GM18907 (cell line): ENCODE measurements around the gene MCF2L.
"Not testable (repeated sequence)": the region's sequence is repeated elsewhere in the genome, so short reads cannot be mapped to it uniquely, and the experiment has no call there.

Experiments used
- ATAC-seq: cut with Tn5 transposase; IDR thresholded peaks from one replicate; pipeline ENCODE4 v1.9.1; 2021; ENCODE audit warnings: mild to moderate bottlenecking, moderate library complexity; ENCODE audit not compliant: unreplicated experiment

The MCF2L gene

DNA sequence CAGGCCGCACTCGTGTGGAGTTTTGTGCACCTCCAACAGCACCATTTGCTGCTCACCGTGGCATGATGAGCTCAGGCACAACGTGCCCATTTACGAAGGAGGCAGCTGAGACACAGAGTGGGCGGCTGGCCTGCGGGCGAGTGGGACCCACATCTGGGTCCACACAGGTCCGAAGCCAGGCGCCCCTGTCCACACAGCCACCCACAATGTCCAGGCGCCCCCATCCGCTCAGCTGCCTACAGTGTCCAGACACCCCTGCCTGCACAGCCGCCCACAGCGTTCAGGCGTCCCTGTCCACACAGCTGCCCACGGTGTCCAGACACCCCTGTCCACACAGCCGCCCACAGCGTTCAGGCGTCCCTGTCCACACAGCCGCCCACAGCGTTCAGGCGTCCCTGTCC, 94.1 kb downstream of the MCF2L start:
- ATAC-seq: no peak

DNA sequence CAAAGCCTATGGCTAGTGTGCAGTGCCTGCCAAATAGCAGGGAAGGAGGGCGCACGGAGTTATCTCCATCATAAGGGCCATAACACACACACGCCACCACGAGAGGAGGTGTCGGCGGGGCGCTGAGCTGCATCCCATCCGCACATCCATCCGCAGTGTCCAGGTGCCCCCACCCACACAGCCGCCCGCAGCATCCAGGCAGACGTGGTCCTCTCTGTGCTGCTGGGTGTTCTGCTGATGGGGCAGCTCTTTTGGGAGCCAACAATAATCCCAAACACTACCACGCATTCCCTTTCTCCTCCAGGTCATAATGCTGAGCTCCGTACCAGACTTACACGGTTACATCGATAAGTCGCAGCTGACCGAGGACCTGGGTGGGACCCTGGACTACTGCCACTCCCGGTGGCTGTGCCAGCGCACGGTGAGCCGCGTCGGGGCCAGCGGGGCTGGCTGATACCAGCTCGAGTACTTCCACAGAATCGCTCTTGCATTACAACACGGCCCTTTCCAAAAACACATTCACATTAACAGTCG, 95.1 kb downstream of the MCF2L start:
- no peak for ATAC-seq

DNA sequence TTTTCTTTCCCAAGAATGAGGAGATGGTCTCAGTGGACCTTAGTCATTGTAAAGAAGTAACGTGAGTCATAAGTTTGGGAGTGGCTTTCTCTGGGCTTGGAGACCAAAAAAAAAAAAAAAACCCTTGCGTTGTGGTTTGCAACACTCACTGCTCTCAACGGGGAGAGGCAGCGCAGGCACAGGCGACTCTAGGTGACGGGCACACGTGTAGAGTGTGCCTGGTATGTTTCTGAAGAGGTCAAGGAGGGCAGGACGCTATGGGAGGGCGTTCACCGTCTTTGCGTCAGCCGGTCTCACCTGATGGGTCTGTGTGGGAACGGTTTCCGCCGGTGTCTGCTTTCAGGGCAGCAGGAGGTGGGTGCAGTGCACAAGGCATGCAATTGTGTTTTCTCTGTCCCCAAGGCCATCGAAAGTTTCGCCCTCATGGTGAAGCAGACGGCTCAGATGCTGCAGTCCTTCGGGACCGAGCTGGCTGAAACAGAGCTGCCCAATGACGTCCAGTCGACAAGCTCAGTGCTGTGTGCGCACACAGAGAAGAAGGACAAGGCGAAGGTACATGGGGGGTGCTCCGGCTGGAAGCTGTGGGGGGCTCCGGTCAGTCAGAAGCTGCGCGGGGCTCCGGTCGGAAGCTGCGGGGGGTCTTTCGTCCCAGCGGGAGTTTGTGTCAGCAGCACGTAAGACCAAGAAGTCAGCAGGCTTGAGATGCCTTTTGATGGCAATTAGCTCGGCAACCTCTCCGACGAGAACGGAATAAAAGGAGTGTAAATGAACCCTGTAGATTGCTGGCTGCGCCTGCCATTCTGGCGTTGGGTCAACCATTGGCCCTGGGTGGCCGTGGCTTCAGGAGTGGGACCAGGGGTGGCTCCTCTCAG, 95.8 kb downstream of the MCF2L start:
- ATAC-seq: no peak

DNA sequence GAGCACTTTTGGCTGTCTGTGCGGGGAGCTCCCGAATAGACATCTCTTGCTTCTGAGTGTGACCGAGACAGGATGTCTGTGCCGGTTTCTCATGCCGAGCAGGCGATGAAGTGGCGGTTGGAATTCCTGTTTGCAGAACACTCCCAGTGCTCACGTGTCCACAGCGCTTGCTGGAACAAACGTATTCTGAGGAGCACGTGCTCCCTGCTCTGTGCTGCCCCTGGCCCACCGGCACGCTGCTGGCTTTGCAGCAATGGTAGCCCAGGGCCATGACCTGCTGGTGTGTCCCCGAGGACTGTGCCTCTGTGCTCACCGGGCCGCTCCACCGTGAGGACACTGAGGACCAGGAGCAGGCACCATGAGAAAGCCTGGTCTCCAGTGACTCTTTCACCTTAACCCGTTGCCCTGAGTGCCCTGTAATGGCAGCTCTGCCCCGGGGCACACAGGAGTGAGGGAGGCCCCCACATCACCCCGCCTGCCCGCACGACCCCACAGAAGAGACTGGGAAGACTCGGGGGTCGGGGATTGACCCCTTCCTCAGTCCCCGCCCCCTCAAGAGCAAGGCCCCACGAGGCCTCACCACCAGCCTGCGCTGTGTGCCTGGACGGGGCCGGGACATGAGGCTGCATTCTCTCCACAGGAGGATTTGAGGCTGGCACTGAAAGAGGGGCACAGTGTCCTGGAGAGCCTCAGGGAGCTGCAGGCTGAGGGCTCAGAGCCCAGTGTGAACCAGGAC, 96.6 kb downstream of the MCF2L start:
- ATAC-seq: no peak

DNA sequence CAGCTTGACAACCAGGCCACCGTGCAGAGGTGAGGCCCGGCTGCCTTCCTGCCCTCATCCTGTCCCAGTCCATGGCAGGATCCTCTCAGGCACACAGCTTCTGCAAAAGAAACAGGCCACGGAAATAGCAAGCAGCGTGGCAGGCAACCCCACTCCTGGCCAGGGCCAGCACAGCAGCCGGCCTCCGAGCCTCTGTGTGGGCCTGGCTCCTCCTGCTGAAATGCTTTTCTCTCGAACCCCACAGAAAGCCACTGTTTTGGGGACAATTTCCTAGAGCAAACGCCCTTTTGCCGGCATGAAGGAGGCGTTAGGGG, 97.1 kb downstream of the MCF2L start:
- no peak for ATAC-seq

DNA sequence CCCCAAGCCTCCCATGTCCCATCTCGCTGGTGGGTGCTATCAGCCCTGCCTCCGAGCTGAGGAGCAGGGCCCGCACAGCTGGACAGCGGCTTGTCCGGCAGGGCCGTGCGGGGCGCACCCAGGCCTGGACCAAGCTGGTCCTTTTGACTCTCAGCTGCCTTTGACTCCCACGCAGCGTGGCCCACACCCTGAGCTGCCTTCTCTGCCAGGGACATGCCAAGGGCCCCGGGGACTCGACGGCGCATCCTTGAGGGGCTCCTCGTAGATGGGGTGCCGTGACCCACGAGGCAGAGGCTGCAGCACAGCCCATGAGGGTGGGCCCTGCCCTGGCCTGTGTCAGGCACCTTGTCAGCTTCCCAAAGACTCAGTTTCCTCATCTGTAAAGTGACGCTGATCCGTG, 97.7 kb downstream of the MCF2L start:
- ATAC-seq: no peak

DNA sequence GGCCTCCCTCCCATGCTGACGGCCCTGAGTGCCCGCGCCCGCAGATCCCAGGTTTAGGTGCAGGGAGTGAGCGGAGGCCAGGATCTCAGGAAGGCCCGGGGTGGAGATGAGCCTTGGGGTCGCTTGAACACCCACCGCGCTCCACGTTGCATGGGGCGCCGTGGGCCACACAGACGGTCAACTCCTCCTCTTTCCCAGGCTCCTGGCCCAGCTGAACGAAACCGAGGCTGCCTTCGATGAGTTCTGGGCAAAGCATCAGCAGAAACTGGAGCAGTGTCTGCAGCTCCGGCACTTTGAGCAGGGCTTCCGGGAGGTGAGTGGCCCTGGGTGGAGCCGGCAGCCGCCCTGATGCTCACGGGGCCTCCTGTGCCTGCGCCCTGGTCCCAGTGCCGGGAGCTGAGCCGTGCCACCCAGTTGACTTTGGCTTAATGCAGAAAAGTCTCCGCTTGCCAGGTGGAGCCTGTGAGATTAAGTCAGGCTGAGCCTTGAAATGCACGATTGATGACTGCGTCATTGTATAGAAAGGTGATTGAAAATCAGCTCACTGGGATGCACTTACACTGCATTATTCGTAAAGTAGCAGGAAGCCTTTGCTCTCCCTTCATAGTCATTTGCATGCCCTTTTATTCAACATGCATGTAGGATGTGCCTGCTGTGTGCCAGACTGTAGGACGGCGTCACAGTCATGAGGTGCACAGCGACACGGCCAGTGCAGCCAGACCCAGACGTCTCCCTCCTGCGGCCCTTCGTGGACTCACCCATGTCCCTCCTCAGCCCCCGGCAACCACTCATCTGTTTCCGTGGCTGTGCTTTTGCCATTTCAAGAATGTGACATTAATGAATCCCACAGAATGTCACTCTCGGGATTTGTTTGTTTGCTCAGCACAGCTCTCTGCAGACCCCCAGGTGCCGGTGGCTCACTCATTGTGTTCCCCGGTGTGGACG, 101.1 kb downstream of the MCF2L start:
- ATAC-seq: no peak

DNA sequence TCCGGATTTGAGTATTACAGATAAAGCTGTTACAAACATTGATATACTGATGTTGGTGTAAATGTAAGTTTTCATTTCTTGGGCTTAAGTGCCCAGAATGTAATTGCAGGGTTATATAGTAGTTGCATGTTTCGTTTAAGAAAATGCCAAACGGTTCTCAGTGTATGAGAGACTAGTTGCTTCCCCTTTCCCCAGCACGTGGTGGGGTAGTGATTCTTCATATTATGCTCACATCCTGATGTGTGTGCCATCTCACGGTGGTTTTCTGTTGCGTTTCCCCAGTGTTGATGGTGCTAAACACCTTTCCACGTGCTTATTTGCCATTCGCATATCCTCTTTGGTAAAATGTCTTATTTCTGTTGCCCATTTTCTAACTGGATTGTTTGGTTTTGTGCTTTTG, 101.8 kb downstream of the MCF2L start:
- ATAC-seq: no peak

DNA sequence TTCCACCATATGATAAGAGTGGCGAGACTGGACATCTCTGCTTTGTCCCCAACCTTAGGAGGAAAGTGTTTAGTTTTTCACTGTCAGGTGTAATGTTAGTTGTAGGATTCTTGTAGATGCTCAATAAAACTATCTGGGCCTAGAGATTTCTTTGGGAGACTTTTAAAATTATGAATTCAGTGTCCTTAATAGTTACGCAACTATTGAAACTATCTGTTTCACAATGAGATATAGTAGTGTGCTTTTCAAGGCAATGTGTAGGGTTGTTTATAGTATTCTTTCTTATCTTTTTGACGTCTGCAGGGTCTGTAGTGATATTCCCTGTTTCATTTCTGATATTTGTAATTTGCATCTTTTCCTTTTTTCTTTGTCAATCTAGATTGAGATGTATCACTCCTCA, 103.4 kb downstream of the MCF2L start:
- ATAC-seq: no peak

DNA sequence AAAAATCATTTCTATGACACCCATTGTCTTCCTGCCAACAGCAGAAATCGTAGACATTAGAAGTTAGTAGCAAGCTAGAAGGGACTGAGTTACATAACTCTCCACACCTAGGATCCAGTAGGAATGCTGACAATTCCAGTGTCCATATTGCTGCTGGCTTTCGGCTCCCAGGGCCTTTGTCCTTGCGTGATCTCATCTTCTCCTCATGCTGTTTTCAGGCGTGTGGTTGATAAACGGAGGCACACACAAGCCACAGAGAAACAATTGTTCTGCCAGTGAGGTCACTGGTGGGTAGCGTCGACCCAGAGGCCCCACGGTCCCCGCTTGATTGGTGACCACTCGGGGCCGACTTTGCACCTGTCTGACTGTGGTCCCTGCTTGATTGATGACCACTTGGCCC, 104.9 kb downstream of the MCF2L start:
- ATAC-seq: no peak

DNA sequence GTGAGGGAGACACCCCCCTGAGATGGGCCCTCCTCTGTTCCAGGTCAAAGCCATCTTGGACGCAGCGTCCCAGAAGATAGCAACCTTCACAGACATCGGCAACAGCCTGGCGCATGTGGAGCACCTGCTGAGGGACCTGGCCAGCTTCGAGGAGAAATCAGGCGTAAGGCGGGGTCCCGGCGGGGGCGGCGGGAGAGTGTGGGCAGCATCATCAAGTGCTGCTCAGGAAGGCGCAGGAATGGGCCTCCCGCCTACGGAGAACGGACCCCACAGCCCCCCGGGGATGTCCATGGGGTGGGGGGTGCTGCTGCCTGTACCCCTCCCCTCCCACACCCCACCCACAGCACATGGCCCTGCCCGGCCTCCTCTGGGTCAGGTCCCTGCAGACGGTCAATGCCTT, 105.4 kb downstream of the MCF2L start:
- no peak for ATAC-seq

DNA sequence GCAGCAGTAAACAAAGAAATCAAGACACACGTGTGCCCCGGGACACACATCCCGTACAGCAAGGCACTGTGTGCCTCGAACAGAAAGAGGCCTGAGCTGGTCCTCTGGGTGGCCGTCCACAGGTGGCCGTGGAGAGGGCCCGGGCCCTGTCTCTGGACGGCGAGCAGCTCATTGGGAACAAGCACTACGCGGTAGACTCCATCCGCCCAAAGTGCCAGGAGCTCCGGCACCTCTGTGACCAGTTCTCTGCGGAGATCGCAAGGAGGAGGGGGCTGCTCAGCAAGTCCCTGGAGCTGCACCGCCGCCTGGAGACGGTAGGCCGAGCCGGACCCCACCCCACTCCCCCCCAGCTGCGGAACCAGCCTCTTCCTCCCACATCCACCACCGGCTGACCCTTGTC, 105.9 kb downstream of the MCF2L start:
- ATAC-seq: no peak

DNA sequence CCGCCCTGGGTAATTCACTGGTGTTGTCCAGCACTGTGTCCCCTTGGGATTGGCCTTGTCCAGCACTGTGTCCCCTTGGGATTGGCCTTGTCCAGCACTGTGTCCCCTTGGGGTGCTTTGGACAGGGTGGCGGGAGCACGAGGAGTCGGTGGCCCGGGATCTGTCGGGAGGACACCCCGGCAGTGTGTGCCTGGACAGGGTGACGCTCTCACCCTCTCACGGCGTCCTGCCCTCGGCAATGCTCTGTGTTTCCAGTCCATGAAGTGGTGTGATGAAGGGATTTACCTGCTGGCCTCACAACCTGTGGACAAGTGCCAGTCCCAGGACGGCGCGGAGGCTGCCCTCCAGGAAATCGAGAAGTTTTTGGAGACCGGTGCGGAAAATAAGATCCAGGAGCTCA, 106.7 kb downstream of the MCF2L start:
- ATAC-seq: no peak

DNA sequence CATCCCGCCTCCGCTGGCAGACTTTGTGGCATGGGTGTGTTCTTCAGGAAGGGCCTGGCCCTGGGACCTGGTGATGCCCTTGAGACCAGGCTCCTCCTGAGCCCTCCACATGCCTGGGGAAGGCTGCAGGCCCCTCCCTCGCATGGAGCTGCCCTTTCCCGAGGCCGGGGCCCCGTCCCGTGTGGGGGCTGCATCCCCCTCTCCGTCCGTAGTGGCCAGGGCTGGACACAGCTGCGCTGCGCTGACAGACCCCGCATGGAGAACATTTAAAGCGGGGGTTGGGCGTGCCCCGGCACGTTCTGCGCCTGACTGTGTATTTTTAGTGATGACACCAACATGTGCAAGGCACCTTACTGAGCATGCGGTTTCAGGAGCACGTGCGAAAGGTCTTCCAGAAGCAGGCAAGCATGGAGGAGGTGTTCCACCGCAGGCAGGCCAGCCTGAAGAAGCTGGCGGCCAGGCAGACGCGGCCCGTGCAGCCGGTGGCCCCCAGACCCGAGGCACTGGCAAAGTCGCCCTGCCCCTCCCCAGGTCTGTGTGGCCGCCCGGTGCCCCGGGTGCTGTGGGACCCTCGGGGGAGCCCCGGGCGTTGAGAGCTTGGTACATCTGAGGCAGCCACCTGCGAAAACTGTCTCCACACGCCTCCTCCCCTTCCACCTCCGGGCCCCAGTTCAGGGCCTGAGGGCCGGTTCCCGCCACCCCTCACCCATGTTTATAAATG, 107.8 kb downstream of the MCF2L start:
- ATAC-seq: no peak

DNA sequence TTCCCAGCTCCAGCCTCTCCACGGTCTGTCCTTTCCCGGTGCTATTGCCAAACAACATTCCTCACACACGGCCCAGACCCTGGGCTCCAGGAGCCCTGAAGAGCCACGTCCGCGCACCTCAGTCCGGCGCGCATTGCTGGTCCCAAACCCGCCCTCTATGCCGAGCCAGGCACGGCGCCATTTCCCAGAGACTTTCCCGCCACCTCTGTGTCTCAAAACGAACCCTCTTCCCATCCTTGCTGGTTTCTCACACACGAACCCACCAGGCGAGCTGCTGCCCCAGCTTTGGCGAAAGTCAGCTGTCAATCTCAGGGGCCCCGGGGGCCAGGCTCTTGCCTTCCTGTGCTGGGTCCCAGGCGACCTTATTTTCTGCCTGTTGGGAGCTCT, 108.5 kb downstream of the MCF2L start:
- ATAC-seq: no peak

DNA sequence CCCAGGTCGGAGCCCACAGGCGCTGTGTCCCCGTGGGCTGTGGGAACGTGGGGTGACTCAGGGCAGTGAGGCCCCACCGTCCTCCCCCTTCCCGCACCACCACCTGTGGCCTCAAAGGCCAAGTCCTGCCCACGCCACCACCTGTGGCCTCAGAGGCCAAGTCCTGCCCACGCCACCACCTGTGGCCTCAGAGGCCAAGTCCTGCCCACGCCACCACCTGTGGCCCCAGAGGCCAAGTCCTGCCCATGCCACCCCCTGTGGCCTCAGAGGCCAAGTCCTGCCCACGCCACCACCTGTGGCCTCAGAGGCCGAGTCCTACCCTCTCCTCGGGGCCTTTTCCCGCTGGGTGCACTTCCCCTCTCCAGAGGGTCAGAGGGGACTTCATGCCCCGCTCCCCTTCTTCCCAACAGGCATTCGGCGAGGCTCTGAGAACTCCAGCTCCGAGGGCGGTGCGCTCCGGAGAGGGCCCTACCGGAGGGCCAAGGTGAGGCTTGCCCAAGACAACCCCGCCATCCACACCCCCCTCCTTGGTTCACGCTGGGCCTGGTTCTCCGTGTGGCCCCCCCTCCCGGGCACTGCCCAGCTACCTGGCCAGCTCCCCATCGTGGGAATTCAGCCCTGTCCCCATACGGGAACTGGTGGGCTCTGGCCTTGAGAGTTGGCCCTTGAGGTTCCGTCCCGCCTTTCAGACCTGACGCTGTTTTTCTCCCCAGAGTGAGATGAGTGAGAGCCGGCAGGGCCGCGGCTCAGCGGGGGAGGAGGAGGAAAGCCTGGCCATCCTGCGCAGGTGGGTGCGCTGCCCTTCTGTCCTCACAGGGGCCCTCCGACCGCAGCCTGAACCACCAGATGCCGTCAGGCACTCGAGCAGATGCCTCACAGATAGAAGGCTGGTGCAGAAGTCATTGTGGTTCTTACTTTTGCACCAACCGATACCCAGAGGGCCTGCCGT, 109.2 kb downstream of the MCF2L start:
- no peak for ATAC-seq

DNA sequence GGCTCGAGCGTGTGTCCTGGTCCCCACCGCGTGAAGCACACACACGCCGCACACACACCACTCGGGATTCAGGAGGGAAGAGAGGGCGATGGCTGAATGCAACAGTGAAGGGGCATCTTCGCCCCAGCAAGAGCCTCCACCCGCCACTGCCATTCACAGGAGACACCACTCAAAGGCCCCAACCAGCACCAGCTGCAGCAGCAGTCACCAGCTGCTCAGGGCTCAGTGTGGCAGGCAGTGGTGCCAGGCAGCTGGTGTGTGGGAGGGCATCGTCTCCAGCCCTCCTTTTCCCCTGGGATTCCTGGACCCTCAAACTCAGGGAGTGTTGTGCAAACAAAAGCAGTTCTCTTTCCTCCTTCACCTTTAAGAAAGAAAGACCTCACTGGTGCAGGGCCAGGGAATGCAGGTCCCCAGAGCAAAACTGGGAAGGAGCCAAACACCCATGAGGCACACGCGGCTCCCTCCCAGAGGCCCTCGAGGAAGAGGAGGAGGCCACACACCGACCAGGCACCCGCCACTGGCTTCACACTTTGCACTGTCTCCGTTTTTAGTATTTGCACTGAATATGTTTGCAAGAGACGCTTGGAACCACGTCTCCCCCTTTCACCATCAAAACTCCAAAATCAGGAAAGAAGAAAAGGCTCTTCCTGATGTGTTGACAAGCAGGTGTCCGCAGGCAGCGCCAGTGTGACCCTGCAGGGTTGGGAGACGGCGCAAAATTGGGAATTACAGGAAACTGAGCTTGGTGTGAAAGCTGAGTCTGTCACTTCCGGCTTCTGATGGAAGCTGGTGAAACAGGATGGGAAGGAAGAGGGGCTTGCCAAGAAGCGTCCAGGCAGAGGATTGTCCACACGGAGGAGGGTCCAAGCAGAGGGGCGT, 110.1 kb downstream of the MCF2L start:
- no peak for ATAC-seq

DNA sequence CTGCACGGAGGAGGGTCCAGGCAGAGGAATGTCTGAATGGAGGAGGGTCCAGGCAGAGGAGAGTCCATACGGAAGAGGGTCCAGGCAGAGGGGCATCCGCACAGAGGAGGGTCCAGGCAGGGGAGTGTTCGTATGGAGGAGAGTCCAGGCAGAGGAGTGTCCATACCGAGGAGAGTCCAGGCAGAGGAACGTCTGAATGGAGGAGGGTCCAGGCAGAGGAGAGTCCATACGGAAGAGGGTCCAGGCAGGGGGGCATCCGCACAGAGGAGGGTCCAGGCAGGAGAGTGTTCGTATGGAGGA, 110.7 kb downstream of the MCF2L start:
- not testable (repeated sequence) for ATAC-seq

DNA sequence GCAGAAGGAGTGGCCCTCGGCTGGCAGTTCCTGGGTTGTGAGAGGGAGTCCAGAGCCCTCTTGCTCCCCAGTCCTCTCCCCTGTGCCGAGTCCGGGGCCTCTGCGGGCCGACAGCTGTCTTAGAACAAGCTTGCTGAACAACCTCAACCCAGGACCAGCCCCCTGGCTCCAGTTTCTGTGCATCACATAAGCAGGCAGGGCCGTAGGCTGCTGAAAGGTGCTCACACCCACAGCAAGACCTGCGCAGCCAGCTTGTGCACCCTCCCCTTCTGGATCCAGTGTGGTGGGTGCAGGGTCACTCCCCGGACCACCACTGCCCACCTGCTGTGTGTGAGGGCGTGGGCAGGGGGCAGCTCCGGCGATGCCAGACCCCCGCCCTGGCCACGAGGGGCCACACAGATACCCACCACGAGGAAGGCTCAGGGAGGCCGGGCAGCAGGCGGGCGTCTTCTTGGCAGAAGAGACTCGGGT, 111.4 kb downstream of the MCF2L start:
- no peak for ATAC-seq
